Endothelial cell (in vitro differentiated cells): ENCODE data around the gene PRKCZ. TPM values are rescaled to one million over a fixed set of nuclear protein-coding genes. Genes with fewer than 3 reads are reported as not detected.

Experiments
- DNase-seq: peaks from one replicate; pipeline ENCODE4 v3.0.0; 2021; ENCODE audit warnings: low spot score
- H3K27ac Mint-ChIP-seq: one replicate; pipeline ENCODE4 v1.8.0; 2021; ENCODE audit warnings: mixed read lengths, inconsistent platforms; ENCODE audit not compliant: unreplicated experiment
- H3K27me3 Mint-ChIP-seq: one replicate; pipeline ENCODE4 v1.8.0; 2021; ENCODE audit warnings: mild to moderate bottlenecking, moderate library complexity, mixed read lengths, inconsistent platforms; ENCODE audit not compliant: unreplicated experiment
- H3K36me3 Mint-ChIP-seq: one replicate; pipeline ENCODE4 v1.8.0; 2021; ENCODE audit warnings: mild to moderate bottlenecking, low read depth, mixed read lengths, inconsistent platforms; ENCODE audit not compliant: unreplicated experiment
- H3K4me1 Mint-ChIP-seq: one replicate; pipeline ENCODE4 v1.8.0; 2021; ENCODE audit warnings: mild to moderate bottlenecking, mixed read lengths, inconsistent platforms; ENCODE audit not compliant: unreplicated experiment
- H3K4me3 Mint-ChIP-seq: one replicate; pipeline ENCODE4 v1.8.0; 2021; ENCODE audit warnings: mild to moderate bottlenecking, mixed read lengths, inconsistent platforms; ENCODE audit not compliant: unreplicated experiment
- H3K9me3 Mint-ChIP-seq: one replicate; pipeline ENCODE4 v1.8.0; 2021; ENCODE audit warnings: mixed read lengths, inconsistent platforms; ENCODE audit not compliant: unreplicated experiment
- CTCF ChIP-seq: fragments of 200-600 bp; sonication (generic); IDR thresholded peaks from one replicate; pipeline ENCODE4 v1.5.0; 2021; ENCODE audit warnings: antibody characterized with exemption; ENCODE audit not compliant: unreplicated experiment
- total RNA-seq: library from RNA; stranded (reverse); fragmentation: NEBNext Ultra II Directional; extraction: Animal tissue kit (Norgen Biotek cat#: 25700); gene quantifications from one replicate; pipeline ENCODE4 v1.2.1, GENCODE V29; 2021; ENCODE audit not compliant: unreplicated experiment

Gene PRKCZ
- total RNA-seq, 1 donor from 2014 or later, result 23.1 TPM

GRCh38 chr1:2215329-2215728, 165.1 kb downstream of the PRKCZ start:
- H3K27me3 Mint-ChIP-seq, result no peaks in the 10 kb centered on the region
- no peak overlapping the region for H3K4me3 Mint-ChIP-seq
- no peaks in the 10 kb centered on the region for H3K4me1 Mint-ChIP-seq
- no peak for TF ChIP-seq CTCF
- no peak for DNase-seq
- H3K9me3 Mint-ChIP-seq, result no peaks in the 10 kb centered on the region
- no peak overlapping the region for H3K27ac Mint-ChIP-seq
- H3K36me3 Mint-ChIP-seq, result no peaks in the 10 kb centered on the region

GRCh38 chr1:2215909-2216766, 165.9 kb downstream of the PRKCZ start:
- Mint-ChIP-seq H3K27me3 (no peaks in the 10 kb centered on the region), H3K9me3 (no peaks in the 10 kb centered on the region), H3K36me3 (no peaks in the 10 kb centered on the region), H3K4me3 (no peak overlapping the region), H3K27ac (no peak overlapping the region), H3K4me1 (no peaks in the 10 kb centered on the region)
- TF ChIP-seq CTCF, result no peak
- no peak for DNase-seq

GRCh38 chr1:2216767-2217058, 166.5 kb downstream of the PRKCZ start:
- no peaks in the 10 kb centered on the region for H3K4me1 Mint-ChIP-seq

GRCh38 chr1:2221271-2221670, 171.1 kb downstream of the PRKCZ start:
- peaks cover 2% of the 10 kb centered on the region for H3K36me3 Mint-ChIP-seq
- no peak overlapping the region for H3K4me3 Mint-ChIP-seq
- no peak for TF ChIP-seq CTCF
- H3K9me3 Mint-ChIP-seq, result no peaks in the 10 kb centered on the region
- H3K27ac Mint-ChIP-seq, result no peak overlapping the region
- DNase-seq, result no peak
- peaks cover under 1% of the 10 kb centered on the region for H3K27me3 Mint-ChIP-seq
- H3K4me1 Mint-ChIP-seq, result peaks cover 7% of the 10 kb centered on the region

More at GRCh38 chr1:2216767-2217058, 166.5 kb downstream of the PRKCZ start:
- Mint-ChIP-seq H3K27ac (no peak overlapping the region), H3K4me3 (no peak overlapping the region), H3K36me3 (no peaks in the 10 kb centered on the region), H3K27me3 (no peaks in the 10 kb centered on the region), H3K9me3 (no peaks in the 10 kb centered on the region)
- TF ChIP-seq CTCF, result no peak
- DNase-seq, result no peak

GRCh38 chr1:2224170-2224584, 174.0 kb downstream of the PRKCZ start:
- H3K36me3 Mint-ChIP-seq, result peaks cover 4% of the 10 kb centered on the region
- no peak overlapping the region for H3K27ac Mint-ChIP-seq
- peaks cover 5% of the 10 kb centered on the region for H3K27me3 Mint-ChIP-seq
- DNase-seq, result no peak
- peaks cover 11% of the 10 kb centered on the region for H3K4me1 Mint-ChIP-seq
- no peaks in the 10 kb centered on the region for H3K9me3 Mint-ChIP-seq
- no peak for TF ChIP-seq CTCF
- no peak overlapping the region for H3K4me3 Mint-ChIP-seq
